ENCODE results near the gene CTNND1.

The CTNND1 gene

DNA sequence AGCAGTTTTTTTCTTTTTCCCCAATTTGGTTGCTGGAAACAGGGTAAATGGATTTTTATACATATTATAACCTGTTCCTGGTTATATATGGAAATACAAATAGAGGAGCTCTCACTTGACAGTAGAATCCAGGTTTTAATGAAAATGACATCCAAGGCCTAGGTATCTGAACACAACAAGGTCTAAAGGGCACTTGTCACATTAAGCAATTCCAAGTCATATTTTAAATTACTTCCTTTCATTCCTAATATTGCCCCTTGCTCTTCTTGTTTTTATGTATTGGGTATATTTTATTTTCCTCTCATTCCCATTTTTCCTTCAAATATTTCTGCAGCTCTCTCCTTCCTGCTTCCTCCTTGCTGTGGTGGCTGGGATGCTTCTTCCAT lies 27.1 kb downstream of the CTNND1 start:
- TF ChIP-seq, protein P1, sequence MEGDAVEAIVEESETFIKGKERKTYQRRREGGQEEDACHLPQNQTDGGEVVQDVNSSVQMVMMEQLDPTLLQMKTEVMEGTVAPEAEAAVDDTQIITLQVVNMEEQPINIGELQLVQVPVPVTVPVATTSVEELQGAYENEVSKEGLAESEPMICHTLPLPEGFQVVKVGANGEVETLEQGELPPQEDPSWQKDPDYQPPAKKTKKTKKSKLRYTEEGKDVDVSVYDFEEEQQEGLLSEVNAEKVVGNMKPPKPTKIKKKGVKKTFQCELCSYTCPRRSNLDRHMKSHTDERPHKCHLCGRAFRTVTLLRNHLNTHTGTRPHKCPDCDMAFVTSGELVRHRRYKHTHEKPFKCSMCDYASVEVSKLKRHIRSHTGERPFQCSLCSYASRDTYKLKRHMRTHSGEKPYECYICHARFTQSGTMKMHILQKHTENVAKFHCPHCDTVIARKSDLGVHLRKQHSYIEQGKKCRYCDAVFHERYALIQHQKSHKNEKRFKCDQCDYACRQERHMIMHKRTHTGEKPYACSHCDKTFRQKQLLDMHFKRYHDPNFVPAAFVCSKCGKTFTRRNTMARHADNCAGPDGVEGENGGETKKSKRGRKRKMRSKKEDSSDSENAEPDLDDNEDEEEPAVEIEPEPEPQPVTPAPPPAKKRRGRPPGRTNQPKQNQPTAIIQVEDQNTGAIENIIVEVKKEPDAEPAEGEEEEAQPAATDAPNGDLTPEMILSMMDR (IDR thresholded peaks at IDR 0.05; ENCODE audit: control insufficient read depth, extremely low read depth, insufficient read depth): no peak
- H3K4me3 ChIP-seq (ENCODE audit: low read depth, low read length): no peak overlapping the region
- DNase-seq (ENCODE audit: low read depth): no peak

DNA sequence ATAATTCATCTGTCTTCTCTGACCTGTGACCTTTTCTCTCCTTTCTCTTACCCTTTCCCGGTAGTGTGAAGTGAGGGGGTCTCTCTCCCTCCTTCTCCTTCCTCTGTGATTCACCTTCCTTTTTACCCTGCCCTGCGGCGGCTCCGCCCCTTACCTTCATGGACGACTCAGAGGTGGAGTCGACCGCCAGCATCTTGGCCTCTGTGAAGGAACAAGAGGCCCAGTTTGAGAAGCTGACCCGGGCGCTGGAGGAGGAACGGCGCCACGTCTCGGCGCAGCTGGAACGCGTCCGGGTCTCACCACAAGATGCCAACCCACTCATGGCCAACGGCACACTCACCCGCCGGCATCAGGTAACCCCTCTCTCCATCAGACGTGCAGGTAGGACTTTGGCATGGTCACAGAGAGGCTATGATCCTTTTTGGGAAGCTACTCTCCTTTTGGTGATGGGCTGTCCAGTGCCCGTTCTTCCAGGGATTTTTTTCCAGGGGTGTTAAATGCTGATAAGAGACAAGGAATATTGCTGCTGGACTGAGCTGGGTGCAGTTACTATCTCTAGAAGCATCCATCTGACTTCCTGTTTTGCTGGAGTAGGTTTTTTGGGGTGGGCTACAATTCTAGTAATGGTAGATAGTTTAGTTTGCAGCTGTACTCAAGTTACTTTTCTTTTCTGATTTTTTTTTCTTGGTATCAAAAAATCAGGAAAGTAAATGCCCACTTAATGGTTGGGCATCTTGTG lies 29.9 kb downstream of the CTNND1 start:
- no peak overlapping the region for H3K4me3 ChIP-seq (ENCODE audit: low read depth, low read length)
- no peak for DNase-seq (ENCODE audit: low read depth)
- TF ChIP-seq, protein P1 (IDR thresholded peaks at IDR 0.05; ENCODE audit: control insufficient read depth, extremely low read depth, insufficient read depth): no peak

DNA sequence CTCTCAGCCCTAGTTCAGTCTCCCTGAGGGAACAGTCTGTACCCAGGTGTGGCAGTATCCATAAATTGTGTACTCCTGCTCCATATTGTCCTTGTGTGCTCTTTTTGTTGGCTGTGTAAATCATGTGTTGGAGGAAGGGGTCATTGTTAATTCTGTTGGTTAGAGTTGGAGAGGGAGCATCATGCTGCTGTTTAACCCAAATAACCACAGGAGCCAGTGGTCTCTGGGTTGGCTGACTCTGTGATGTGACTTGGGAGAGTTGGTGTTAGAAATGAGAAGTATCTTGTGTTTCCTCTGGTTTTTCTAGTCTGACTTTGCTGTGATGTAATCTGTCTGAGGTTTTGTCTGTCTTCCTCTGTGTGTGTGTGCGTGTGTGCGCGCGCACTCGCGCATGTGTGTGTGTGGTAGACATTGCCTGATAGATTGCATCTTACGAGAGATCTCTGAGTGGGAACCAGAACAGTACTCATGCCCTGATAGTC lies 30.5 kb downstream of the CTNND1 start:
- no peak overlapping the region for H3K4me3 ChIP-seq (ENCODE audit: low read depth, low read length)
- TF ChIP-seq, protein P1 (IDR thresholded peaks at IDR 0.05; ENCODE audit: control insufficient read depth, extremely low read depth, insufficient read depth): no peak
- no peak for DNase-seq (ENCODE audit: low read depth)

DNA sequence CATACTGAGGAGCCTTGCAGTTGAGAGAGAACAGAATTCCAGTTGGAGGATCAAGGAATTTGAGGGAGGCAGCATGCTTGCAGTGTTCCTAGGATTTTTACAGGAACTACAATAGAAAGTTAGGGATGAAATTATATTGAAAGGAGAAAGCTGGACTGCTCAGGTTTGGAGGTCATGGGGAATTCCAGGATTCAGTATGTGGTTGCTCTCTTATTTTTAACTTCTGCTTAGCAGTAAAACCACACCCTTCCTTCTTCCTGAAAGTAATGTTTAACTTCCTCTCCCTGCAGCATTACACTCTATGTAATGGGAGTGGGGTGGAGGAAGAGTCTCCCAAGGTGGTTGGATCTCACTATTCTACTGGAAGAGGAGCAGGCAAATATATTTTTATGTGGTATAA lies 31.3 kb downstream of the CTNND1 start:
- DNase-seq (ENCODE audit: low read depth): no peak
- TF ChIP-seq, protein P1 (IDR thresholded peaks at IDR 0.05; ENCODE audit: control insufficient read depth, extremely low read depth, insufficient read depth): no peak
- no peak overlapping the region for H3K4me3 ChIP-seq (ENCODE audit: low read depth, low read length)

DNA sequence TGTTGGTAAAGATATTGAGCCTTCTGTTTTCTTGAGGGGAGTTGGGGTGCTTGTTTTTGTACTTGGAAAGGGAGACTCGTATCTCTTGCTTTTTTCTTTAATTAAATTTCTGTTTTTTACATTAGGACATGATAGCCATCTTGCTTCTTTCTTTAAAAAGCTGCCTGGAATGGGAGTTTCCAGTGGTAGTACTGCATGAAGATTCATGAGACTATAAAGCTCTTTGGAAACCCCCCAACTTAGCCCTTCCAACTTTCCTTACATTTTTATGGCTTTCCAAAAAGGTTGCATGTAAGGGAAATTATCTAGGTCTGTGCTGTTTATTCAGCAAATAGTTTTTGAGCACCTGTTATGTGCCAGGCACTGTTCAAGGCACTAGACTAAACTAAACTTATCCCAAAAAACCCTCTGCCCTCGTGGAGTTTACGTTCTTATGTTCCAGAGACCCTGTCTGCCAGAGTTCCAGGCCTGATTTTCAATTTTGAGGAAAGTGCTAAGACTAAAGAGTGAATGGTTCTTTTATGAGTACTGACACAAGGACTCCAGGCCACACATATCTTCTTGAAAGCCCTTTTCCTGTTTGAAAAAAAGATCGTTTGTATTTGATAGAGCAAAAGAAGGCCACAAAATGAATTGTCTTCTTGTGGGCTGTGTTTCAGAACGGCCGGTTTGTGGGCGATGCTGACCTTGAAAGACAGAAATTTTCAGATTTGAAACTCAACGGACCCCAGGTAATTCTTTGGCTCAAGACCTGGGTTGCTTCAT lies 31.9 kb downstream of the CTNND1 start:
- TF ChIP-seq, protein P1 (IDR thresholded peaks at IDR 0.05; ENCODE audit: control insufficient read depth, extremely low read depth, insufficient read depth): no peak
- no peak for DNase-seq (ENCODE audit: low read depth)
- H3K4me3 ChIP-seq (ENCODE audit: low read depth, low read length): no peak overlapping the region

DNA sequence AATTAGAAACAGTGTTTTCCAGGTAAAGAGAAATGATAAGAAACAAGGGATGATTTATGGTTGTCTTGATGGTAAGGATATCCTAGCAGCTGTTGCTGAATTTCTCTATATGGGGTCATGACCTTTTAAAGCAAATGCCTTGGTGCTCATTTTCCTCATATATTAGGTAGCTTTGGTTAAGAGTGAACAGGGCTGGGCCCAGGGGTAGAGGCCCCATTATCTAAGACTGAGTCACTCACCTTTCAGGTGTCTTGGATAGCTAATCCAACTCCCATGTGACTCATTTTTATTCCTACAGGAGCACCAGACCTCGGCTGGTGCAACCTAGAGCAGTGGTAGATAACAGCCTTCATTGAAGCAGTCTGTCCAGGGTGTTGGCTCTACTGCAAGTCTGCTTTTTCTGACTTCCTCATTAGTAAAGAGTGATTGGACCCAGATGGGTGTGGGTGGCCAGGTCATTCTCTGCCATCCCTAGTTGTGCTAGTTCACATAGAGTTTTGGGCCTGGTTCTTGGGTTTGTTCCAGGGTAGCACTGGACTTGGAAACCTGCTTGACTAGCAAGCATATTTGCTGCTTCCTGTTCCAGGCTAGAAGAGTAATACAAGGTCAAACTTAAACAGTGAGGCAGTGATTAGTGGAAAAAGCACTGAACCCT lies 37.4 kb downstream of the CTNND1 start:
- DNase-seq (ENCODE audit: low read depth): peak; percentile 97
- TF ChIP-seq, protein P1 (IDR thresholded peaks at IDR 0.05; ENCODE audit: control insufficient read depth, extremely low read depth, insufficient read depth): no peak
- peak overlapping the region; percentile 16; the same call in 1 of the 2 replicates for H3K4me3 ChIP-seq (ENCODE audit: low read depth, low read length)

Measured in LNCaP clone FGC (cell line).